Ectodermal cell (in vitro differentiated cells): ENCODE results near the gene USHBP1. TPM values are rescaled to one million over a fixed set of nuclear protein-coding genes. Genes with fewer than 3 reads are reported as not detected.

Experiments
- H3K27ac ChIP-seq: 2 replicates; pipeline ENCODE4 v1.7.0; 2013; ENCODE audit warnings: mild to moderate bottlenecking, low read depth, low read length; ENCODE audit not compliant: insufficient read depth, poor library complexity, severe bottlenecking
- H3K27me3 ChIP-seq: 2 replicates; pipeline ENCODE4 v1.7.0; 2013; ENCODE audit warnings: mild to moderate bottlenecking, low read length; ENCODE audit not compliant: insufficient read depth, control insufficient read depth, poor library complexity, severe bottlenecking
- H3K36me3 ChIP-seq: one replicate; pipeline ENCODE4 v1.7.0; 2013; ENCODE audit warnings: low read length; ENCODE audit not compliant: control insufficient read depth, insufficient read depth
- H3K4me1 ChIP-seq: one replicate; pipeline ENCODE4 v1.7.0; 2013; ENCODE audit warnings: low read length; ENCODE audit not compliant: control insufficient read depth, insufficient read depth
- H3K4me3 ChIP-seq: 2 replicates; pipeline ENCODE4 v1.7.0; 2013; ENCODE audit warnings: low read depth, low read length, control low read depth; ENCODE audit not compliant: insufficient read depth
- H3K9me3 ChIP-seq: 2 replicates; pipeline ENCODE4 v1.7.0; 2013; ENCODE audit warnings: mild to moderate bottlenecking, low read length, moderate library complexity; ENCODE audit not compliant: control insufficient read depth
- WGBS, 2 experiments: methylation state at CpG; one replicate each; pipeline ENCODE4 v1.1.7; 2013; ENCODE audit warnings: missing lambda C conversion rate in 2 of 2; 5-methylcytosine and 5-hydroxymethylcytosine counted together
- polyA plus RNA-seq, 4 experiments: library from polyadenylated mRNA; stranded (reverse); fragments of 50-300 nt; gene quantifications; one replicate each; pipeline ENCODE4 v1.2.3, GENCODE V29; 2013

The USHBP1 gene, protein sequence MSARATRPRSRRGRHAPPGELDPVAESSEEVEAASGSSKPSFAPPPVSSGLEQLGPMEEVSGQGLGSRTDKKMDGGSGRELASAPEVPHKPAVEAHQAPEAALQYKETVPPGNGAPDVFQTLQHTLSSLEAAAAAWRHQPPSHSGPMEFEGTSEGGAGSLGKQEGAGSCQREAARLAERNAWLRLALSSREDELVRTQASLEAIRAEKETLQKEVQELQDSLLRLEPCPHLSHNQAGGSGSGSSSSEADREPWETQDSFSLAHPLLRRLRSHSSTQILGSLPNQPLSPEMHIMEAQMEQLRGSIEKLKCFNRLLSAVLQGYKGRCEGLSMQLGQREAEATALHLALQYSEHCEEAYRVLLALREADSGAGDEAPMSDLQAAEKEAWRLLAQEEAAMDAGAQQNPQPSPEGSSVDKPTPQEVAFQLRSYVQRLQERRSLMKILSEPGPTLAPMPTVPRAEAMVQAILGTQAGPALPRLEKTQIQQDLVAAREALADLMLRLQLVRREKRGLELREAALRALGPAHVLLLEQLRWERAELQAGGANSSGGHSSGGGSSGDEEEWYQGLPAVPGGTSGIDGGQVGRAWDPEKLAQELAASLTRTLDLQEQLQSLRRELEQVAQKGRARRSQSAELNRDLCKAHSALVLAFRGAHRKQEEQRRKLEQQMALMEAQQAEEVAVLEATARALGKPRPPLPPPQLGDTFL
- 0.91 TPM for polyA plus RNA-seq (2013, experiment 1 of 4)
- polyA plus RNA-seq (2013, experiment 2 of 4) = 1.3 TPM
- 0.75 TPM for polyA plus RNA-seq (2013, experiment 3 of 4)
- polyA plus RNA-seq (2013, experiment 4 of 4) = 0.45 TPM

DNA sequence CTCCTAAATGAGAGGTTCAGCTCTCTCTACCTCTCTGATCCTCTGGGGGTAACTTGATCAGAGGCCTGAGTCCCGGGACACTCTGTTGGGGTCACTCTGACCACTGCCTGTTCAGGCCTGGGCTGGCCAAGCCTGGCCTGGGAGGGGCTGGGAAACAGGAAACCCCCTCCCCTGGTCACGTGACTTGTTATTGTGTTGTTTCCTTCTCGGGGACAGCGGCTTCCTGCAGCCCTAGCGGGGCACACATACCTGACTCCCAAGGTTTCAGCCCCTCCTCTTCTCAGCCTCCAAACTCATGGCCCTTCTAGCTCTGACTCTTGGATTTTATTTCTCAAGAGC, at the start of gene USHBP1:
Gene USHBP1, minus strand, starts transcription at position 105 of the 339 bp plus-strand sequence. CDS start 446 bp downstream, outside the sequence.
- Histone ChIP-seq H3K27me3 (no peaks in the 10 kb centered on the region), H3K27ac (no peak within 1 kb of the TSS), H3K4me3 (no peak within 1 kb of the TSS), H3K36me3 (peaks cover 6% of the 10 kb centered on the region), H3K9me3 (no peaks in the 10 kb centered on the region), H3K4me1 (peaks cover 6% of the 10 kb centered on the region)
- 46 to 51% methylated on average over 5 of the region's 5 CpGs for WGBS, 2 experiments

DNA sequence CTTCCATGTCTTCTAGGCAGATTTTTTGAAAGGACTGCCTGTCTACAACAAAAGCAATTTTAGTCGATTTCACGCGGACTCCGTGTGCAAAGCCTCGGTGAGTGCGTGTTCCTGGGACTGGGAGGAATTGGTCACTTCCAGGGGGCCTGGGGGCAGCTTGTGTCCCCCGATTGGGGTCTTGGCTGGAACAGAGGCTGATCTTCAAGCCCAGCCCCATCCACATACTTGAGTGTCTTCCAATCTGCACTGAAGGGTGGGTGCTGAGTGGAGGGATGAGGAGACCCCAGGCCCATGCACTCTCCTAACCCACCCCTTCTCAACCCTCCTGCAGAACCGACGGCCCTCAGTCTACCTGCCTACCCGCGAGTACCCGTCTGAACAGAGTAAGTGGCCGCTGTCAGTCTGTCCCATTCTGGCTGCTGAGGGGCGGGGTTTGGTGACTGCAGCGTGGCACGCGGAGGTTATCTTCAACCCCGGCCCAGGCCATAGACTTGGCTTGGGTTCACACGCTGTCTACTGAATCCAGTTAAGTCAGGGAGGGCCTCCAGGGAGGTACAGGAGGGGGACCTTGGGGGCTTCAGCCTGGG, 49.6 kb upstream of the USHBP1 start:
- Histone ChIP-seq H3K27me3 (no peaks in the 10 kb centered on the region), H3K4me3 (no peak overlapping the region), H3K9me3 (no peaks in the 10 kb centered on the region), H3K36me3 (peaks cover 24% of the 10 kb centered on the region), H3K27ac (no peak overlapping the region), H3K4me1 (no peaks in the 10 kb centered on the region)
- WGBS, 2 experiments = 95 to 97% methylated on average over 19 of the region's 19 CpGs

DNA sequence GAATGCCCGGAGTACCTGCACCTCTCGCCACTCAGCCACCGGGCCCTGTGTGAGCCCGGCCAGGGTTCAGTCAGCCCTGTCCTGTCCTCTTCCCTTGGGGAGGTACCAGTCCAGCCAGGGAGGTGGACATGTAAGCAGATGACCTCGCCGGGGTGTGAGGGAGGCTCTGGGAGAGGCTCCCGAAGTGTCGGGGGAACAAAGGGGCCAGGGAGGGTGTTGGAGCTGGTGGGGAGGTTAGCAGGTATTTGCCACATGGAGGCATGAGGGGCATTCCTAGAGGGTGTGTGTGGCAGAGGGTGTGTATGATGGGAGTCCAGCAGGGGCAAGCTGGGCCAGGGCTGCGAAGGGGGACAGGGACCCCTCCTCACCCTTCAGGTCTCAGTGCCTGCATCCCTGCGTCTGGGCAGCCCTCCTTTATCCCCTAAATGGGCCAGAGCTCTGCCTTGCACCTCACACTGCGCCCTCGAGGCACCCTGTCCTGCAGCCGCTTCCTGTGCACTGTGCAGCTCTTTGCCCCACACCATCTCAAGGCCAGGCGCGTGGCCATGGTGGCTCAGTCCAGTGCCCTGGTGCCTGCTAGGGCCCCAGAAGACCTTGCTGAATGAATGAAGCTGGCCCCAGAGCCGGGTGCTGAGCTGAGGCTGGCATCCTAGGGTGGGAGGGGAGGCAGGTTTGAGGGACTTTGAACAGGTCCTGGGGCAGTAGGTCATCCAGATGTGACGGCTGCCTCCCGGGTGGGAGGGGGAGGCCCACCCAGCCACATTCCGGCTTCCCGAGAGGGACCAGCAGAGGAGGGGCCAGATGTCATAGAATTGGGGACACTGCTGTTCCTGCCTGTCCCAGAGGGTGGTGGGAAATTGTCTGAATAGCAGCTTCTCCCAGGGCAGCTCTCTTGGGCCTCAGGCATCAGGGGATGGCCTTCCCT, 47.9 kb upstream of the USHBP1 start:
- Histone ChIP-seq H3K27ac (no peak overlapping the region), H3K4me3 (no peak overlapping the region)

DNA sequence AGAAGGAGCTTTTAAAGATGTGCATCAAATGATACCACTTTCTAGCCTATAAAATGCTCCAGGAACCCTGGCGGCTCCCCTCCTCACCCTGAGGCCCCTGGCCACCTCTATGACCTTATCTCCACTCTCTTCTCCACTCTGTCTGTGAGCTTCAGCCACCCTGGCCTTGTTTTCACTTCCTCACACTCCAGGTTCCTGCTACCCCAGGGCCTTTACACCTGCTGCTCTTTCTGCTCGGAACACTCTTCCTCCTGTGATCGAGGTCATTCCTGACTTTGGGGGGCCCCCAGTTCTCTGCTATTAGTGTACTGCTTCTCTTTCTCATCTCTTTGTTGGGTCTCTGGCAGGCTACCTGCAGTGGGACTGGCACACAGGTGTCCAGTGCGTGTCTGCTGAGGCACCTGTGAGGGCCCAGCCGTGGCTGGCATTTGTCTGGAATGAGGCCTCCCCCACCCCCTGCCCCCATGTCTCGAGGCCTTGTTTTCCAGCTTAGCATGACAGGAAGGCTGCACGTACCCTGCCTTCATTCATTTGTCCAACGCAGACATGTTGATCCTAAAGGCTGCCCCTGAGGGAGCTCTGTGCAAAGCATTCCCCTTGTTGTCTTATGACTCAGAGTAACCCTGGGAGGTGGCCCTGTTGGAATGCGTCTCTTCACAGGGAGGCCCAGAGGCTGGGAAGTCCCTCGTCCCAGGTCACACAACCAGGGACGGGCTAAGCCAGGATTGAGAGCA, 47.1 kb upstream of the USHBP1 start:
- H3K27me3 ChIP-seq = no peaks in the 10 kb centered on the region
- no peaks in the 10 kb centered on the region for H3K9me3 ChIP-seq
- no peak overlapping the region for H3K27ac ChIP-seq
- H3K4me3 ChIP-seq = no peak overlapping the region
- peaks cover 24% of the 10 kb centered on the region for H3K36me3 ChIP-seq
- H3K4me1 ChIP-seq = no peaks in the 10 kb centered on the region
- 81 to 89% methylated on average over 11 of the region's 11 CpGs for WGBS, 2 experiments

More for the DNA sequence above, 47.9 kb upstream of the USHBP1 start:
- no peaks in the 10 kb centered on the region for H3K4me1 ChIP-seq
- WGBS, 2 experiments = 92% methylated on average over 20 of the region's 20 CpGs
- peaks cover 24% of the 10 kb centered on the region for H3K36me3 ChIP-seq
- no peaks in the 10 kb centered on the region for H3K27me3 ChIP-seq
- H3K9me3 ChIP-seq = no peaks in the 10 kb centered on the region

DNA sequence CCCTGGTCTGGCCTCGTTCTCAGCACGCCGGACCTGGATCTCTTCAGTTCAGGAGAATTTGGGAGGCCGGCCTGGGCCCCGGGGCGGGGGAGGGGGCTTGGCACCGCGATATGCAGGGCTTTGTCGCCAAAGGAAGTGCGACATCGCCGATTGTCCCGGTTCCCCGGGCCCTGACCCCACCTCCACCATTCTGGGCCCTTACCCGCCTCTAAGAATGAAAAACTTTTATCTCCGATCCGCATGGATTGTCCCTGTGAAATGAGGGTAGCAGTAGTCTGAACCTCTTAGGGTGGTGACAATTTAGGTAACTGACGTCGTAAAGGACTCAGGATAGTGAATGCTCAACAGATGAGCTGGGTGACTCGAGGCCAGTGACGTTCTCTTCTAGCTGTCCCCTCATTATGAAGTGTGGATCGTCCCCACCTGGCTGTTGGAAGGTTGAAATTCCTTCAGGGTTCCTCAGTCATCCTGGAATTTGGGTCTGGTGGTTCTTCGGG, 45.5 kb upstream of the USHBP1 start:
- 9 to 10% methylated on average over 23 of the region's 23 CpGs for WGBS, 2 experiments
- Histone ChIP-seq H3K9me3 (no peaks in the 10 kb centered on the region), H3K27me3 (no peaks in the 10 kb centered on the region), H3K4me1 (no peaks in the 10 kb centered on the region), H3K4me3 (peak overlapping the region; percentile 92), H3K27ac (peak overlapping the region; percentile 63), H3K36me3 (peaks cover 17% of the 10 kb centered on the region)

DNA sequence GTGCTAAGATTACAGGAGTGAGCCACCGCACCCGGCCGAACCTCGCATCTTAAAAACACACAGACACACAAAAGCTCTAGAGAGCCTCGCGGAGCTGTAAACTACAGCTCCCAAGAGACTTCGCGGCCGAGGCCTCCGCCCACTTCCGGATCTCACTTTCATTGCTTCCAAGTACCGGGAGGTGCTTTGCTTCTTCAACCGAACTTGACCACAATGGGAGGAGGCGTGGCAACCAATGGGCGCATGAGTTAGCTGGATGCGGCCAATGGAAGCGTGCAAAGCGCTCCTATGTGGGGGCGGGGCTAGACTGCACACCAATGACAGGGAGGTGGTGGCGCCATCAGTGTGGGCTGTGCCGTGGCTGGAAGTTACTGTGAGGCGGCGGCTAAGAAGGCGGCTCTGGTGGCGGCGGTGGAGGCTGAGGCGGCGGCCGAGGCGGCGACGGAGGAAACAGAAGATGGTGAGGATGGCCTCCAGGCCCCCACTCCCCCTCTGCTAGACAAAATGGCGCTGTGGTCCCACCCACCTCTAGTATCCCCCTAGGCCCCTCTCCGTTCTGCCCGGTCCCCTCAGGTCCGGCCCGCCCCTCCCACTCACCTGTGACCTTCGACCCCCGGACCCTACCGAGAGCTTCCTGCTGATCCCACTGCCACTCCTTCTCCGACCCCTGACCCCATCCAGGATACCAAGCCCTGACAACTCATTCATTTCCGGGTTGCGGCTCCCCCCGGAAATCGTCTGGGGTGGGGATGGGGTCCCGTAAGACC, 44.8 kb upstream of the USHBP1 start, which contains the start of gene DDA1:
Gene DDA1, plus strand, starts transcription at position 366 of the 767 bp plus-strand sequence. Its CDS starts 92 bp downstream, at position 458.
- H3K27me3 ChIP-seq = no peaks in the 10 kb centered on the region
- WGBS, 2 experiments = 1% methylated on average over 46 of the region's 46 CpGs
- H3K36me3 ChIP-seq = peaks cover 12% of the 10 kb centered on the region
- peak within 1 kb of the TSS; percentile 63 for H3K27ac ChIP-seq
- H3K4me3 ChIP-seq = peak within 1 kb of the TSS; percentile 92
- no peaks in the 10 kb centered on the region for H3K4me1 ChIP-seq
- H3K9me3 ChIP-seq = no peaks in the 10 kb centered on the region

DNA sequence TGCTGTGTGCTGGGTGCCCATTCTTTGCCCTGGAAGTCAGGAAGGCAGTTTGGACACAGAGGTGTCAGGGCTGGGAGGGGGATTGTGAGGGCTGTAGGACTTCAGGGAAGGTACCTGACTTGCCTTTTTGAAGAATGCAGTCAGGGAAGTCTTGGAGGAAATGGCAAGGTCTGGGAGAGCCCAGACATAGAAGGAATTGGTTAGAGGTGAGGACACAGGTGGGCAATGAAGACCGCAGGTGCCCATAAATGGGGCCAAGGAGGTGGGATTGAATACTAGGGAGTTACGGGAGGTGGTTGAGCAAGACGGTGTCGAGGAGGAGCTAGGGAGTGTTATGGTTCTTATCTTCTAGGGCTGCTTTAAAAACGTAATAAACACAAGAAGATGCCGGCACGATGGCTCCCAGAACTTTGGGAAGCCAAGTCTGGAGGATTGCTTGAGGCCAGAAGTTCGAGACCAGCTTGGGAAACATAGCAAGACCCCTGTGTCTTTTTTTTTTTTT, 43.4 kb upstream of the USHBP1 start:
- 93 to 94% methylated on average over 8 of the region's 8 CpGs for WGBS, 2 experiments
- Histone ChIP-seq H3K4me3 (no peak overlapping the region), H3K27me3 (no peaks in the 10 kb centered on the region), H3K4me1 (no peaks in the 10 kb centered on the region), H3K9me3 (no peaks in the 10 kb centered on the region), H3K36me3 (peaks cover 5% of the 10 kb centered on the region), H3K27ac (no peak overlapping the region)

DNA sequence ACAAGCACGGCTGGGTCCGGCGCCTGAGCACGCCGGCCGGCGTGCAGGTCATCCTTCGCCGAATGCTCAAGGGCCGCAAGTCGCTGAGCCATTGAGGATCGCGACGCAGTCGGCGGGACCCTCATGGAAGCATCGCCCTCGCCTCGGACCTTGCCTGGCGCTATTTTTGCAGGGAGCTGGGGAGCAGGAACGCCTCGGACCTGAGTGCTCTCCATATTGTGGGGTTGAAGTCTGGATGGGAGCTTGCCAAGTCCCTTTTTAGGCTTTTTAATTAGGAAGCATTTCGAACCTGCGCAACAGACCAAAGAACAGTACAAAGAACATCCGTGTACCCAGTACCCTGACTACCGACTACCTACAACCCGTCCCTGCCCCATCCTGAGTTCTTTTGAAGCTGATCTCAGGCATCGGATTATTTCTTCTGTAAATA, 41.8 kb upstream of the USHBP1 start:
- no peaks in the 10 kb centered on the region for H3K9me3 ChIP-seq
- H3K4me1 ChIP-seq = peaks cover 6% of the 10 kb centered on the region
- no peak overlapping the region for H3K27ac ChIP-seq
- peak overlapping the region; percentile 66 for H3K4me3 ChIP-seq
- 6 to 7% methylated on average over 28 of the region's 28 CpGs for WGBS, 2 experiments
- no peaks in the 10 kb centered on the region for H3K27me3 ChIP-seq
- no peaks in the 10 kb centered on the region for H3K36me3 ChIP-seq
